Measurements from ENCODE around the gene DLGAP3.

DNA sequence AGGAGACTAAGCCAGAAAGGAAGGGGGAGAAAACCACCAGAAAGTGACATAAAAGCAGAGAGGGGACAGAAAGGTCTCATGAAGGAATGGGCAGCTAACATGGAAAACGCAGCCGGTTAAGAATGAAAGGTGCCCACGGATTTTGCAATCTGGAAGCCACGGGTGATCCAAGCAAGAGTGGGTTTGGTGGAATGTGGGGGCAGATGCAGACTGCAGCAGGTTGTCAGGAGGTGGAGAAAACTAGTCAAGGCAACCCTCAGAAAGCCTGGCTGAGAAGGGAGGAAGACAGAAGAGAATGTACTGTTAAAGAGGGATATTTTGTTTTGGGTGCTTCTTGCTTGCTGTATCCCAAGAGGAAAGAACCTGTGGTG, 57.3 kb downstream of the DLGAP3 start:
- TF ChIP-seq, protein P1, sequence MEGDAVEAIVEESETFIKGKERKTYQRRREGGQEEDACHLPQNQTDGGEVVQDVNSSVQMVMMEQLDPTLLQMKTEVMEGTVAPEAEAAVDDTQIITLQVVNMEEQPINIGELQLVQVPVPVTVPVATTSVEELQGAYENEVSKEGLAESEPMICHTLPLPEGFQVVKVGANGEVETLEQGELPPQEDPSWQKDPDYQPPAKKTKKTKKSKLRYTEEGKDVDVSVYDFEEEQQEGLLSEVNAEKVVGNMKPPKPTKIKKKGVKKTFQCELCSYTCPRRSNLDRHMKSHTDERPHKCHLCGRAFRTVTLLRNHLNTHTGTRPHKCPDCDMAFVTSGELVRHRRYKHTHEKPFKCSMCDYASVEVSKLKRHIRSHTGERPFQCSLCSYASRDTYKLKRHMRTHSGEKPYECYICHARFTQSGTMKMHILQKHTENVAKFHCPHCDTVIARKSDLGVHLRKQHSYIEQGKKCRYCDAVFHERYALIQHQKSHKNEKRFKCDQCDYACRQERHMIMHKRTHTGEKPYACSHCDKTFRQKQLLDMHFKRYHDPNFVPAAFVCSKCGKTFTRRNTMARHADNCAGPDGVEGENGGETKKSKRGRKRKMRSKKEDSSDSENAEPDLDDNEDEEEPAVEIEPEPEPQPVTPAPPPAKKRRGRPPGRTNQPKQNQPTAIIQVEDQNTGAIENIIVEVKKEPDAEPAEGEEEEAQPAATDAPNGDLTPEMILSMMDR (IDR thresholded peaks at IDR 0.05) = no peak
- no peak for TF ChIP-seq POLR2A (IDR thresholded peaks at IDR 0.05)

All from body of pancreas (tissue), 4 donors.